HG02973 (cell line): Measurements from ENCODE around the gene NTN4.
A peak's percentile ranks its signal among the peaks of the same experiment; 100 is the strongest.
"Not testable (repeated sequence)": the region's sequence is repeated elsewhere in the genome, so short reads cannot be mapped to it uniquely, and the experiment has no call there.

ENCODE experiments used
- ATAC-seq: cut with Tn5 transposase; IDR thresholded peaks from one replicate; pipeline ENCODE4 v1.9.1; 2021; ENCODE audit warnings: moderate library complexity; ENCODE audit not compliant: unreplicated experiment

NTN4 gene

DNA sequence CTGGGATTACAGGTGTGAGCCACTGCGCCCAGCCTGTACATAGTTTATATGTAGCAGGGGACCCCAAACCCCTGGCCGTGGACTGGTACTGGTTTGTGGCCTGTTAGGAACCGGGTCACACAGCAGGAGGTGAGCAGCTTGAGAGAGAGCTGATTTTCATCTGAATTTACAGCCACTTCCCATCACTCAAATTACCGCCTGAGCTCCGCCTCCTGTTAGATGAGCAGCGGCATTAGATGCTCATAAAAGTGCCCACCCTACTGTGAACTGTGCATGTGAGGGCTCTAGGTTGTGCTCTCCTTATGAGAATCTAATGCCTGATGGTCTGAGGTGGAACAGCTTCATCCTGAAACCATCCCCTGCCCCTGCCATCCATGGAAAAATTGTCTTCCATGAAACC is 119.3 kb downstream of the NTN4 start:
- no peak for ATAC-seq

DNA sequence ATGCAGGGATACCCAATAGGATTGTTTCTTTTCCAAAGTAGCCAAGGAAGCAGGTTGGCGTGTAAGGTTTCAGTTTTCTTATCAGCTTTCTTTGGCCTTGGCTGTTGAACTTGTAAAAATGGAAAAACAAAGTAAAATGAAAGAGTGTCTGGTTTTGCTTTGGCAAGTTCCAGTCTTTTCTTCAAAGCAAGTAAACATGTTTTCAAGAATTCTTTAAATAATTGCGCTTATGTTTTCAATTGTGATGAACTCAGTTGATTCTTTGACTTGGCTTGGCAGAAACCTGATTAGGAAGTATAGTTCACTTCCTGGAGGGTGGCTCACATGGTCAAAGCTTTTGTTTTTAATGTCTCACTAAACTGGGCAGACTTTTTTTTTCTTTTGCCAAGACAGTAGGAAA is 127.0 kb downstream of the NTN4 start:
- no peak for ATAC-seq

DNA sequence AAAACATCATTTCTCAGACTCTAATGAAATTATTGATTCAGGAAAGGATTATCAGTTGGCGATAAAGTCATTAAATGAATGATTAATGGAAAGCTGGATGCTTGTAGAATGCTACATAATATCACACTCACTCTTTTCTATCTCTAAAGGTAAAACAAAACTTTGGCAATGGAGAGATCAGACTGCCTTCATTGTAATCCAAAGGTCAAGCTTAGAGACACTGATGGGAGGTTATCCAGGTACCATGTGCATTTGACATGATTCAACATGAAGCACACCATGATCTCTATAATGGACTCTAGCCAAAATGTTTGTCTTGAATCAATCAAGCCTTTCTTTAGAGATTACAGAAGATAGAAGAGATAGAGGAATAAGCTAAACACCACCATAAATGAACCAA is 129.2 kb downstream of the NTN4 start:
- no peak for ATAC-seq

DNA sequence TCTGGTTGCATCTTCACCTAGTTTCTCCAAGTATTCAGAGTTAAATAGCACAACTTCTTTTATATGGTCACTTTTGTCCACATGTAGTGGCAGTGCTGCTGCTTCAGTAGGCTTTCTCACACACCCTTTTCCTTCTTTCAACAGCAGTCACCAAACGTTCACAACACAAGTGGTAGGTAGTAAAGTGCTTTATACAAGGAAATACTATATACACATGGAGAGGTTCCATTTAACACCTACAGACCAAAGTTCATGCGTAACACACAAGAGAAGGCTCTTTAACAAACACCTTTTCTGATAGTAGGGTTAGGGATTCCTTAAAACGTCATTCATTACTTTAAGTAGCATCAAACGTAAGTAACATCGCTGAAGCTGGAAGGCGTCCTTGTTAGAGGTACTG is 132.2 kb downstream of the NTN4 start:
- no peak for ATAC-seq

DNA sequence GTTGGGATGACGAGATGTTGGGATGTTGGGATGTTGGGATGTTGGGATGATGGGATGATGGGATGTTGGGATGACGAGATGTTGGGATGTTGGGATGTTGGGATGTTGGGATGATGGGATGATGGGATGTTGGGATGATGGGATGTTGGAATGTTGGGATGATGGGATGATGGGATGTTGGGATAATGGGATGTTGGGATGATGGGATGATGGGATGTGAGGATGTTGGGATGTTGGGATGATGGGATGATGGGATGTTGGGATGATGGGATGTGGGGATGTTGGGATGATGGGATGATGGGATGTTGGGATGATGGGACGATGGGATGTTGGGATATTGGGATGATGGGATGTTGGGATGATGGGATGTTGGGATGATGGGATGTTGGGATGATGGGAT is 135.9 kb downstream of the NTN4 start:
- ATAC-seq: not testable (repeated sequence)

DNA sequence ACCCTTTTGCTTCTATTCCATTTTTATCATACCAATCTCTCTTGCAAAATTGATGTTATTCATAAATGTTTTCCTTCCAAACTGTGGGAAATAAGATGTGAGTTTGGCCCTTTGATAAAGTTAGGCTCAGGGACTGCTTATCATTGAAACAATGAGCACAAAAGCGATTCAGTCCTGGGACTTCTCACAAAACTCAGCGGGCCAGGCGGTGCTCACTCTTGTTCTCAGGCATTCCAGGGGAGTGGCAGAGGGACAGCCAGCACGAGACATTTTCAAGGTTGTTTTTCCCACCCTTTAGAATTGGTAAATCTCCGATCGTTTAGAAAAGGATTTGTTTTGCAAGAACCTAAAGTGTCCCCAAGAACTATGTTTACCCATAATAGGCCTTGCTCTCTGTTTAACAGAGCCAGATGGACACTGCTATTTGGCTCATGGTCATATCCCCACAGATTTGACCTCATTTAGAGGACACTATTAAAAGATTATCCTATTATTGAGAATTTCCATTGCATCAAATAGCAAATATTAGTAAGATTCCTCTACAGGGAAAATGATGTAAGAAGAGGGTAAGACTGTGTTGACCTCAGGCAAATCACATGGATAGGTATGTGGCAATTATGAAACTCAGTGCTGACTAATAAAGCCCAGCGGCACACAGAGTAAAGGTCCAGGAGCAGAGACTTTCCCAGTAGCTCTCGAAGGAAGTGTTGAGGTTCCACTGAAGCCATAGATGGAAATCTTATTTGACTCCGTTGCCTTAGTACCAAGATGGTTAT is 136.6 kb downstream of the NTN4 start:
- ATAC-seq: no peak

DNA sequence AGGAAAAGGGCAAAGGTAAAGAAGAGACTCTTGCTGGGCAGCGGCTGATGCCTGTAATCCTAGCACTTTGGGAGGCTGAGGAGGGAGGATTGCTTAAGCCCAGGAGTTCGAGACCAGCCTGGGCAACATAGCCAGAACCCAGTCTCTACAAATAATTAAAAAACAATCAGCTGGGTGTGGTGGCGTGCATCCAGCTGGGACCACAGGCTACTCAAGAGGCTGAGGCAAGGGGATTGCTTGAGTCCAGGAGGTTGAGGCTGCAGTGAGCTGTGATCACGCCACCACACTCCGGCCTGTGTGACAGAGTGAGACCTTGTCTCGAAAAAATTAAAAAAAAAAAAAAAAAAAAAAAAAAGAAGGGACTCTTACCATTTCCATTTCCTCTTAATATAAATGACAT is 138.9 kb downstream of the NTN4 start:
- ATAC-seq: no peak

DNA sequence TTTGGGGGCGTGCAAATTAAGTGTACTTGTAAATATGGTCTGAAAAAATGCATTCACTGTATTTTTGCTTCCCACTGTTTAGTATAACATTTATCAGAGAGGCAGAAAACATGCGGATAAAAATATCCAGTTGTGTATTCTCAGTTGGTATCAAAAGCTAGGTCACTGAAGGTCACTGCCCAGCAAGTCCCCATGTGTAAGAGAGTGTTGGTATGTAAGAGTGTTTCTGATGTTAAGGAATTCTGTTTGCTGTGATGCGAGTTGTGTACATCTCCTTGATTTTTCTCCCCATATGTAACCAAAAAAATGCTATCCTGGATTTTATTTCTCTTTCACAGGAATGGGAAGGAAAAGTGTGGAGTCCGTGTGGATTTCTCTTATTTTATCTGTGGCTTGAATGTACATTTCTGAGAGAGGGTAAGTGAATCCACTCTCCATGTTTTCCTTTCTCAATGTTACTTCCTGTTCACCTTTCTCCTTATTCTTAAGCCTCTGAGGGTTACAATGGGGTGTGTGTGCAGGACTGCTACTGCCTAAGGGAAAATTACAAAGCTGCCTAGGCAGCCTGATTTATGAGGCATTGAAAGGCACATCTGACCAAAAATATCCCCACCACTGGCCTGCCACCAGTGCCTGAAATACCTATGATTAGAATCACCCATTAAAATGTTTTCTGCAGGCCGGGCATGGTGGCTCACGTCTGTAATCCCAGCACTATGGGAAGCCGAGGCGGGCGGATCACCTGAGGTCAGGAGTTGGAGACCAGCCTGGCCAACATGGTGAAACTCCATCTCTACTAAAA is 141.4 kb downstream of the NTN4 start:
- ATAC-seq: no peak

DNA sequence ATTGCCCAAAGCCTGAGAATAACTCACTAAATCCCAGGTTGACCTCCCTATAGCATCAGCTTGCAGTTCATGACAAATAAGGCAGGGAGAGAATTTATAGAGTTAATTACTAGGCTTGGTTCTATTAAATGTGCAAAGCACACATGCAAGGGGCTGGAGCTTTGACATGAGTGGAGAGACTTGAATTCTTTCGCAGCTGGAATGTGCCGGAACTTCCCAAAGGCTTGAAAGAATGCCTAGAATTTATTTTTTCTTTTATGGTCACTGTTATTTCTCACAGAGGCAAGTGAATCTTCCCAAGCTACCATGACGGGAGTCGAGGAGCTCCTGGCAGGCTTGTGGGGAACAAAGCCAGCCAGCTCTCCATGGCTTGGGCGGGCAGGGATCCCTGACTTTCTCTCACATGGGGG is 143.8 kb downstream of the NTN4 start:
- ATAC-seq: no peak

DNA sequence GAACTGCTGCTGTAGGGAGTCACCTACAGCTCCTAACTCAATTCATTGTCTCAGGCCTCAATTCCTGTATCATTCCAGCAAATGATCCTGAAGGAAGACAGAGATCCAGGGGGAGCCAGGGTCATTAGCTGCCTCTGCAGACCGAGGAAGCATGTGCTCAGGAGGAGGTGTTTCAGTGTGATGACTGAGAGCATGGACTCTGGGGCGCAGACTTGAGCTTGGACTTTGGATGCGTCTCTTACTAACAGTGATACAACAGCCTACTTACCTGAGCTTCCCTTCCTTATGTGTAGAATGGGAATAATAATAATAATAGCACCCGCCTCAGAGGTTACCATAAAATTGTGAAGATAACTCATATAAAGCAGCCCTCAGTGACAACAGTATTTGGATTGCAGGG is 147.3 kb downstream of the NTN4 start:
- no peak for ATAC-seq

DNA sequence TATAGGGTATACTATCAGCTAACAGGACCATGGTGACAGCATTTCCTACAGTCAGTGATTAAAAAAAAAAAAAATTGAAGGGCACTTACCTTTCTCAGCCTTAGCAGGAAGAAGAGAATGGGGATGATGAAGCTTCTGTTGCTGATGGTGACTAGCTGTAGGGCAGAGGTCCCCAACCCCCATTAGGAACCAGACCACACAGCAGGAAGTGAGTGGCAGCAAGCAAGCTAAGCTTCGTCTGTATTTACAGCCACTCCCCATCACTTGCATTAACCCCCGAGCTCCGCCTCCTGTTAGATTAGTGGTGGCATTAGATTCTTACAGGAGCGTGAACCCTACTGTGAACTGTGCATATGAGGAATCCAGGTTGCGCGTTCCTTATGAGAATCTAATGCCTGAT is 148.0 kb downstream of the NTN4 start:
- ATAC-seq: no peak

DNA sequence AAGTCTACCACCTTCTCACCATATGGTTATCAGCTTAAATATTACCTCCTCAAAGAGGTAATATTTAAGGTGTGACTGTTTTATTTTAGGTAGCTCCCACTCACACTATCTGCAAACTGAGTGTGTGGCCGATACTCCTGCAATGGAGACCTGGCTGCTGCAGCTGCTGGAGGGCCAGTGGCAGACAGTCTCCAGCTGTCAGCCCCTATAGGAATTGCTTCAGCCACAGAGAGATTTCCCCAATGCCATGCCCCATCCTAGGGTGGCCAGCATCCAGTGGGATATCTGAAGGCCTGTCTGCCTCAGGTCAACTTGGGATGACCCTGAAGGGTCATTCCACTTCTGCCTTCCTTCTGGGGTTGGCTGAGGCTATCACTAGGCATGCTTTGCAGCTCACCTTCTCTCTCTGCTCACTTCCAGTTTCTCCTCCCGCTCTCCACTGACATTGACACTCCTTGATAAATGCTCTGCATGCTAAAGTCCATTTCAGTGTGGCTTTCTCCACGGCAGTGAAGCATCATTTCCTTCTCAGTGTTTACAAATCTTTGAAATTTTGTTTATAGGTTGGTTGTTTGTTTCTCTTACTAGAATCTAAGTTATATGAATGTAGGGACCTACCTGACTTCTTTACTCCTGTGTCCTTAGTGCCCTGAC is 149.1 kb downstream of the NTN4 start:
- no peak for ATAC-seq

DNA sequence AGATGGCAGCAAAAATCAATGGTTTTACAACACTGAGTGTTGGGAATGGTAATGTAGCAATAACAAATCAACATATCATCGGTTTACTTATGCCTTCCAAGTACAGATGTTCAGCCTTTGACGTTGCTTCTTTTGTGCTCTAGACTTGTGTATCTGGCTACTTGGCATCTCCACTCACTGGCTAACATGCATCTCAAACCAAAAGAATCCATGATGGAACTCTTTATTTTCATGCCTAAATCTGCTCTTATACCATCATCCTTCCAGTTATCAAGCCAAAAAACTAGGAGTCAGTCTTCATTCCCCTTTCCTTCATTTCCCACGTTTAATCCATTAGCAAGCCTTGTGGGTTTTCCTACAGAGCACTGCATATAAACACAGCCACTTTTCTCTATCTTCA is 150.0 kb downstream of the NTN4 start:
- no peak for ATAC-seq

DNA sequence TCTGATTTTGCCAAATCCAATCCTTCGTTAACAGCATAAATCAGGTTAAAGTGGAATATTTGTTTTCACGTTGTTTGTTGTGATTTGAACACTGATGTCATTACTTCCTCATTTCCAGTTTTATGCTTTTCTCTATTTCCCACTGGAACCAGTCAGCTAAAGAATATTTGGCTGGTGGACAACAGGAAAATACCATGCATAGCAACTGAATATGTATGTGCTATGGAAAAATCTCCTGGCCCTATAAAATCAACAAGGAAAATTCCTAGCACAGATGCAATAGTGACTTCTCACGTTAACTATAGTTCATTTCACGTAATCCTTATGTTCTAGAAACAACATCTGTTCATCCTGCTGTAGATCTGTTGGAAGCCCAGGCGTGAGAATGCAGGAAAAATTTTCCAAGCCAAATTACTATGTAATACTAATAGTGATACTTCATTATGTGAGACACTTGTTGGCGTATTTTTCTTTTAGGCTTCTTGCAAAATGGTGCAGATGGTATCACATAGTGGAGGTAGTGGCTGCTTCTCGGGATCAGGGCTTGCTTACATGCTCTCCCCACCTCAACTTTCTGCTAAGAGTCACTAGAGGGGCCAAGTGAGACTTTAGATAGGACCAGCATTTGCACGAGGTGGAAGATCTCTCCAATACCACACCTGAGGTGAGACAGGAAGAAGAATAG is 153.0 kb downstream of the NTN4 start:
- ATAC-seq: no peak

DNA sequence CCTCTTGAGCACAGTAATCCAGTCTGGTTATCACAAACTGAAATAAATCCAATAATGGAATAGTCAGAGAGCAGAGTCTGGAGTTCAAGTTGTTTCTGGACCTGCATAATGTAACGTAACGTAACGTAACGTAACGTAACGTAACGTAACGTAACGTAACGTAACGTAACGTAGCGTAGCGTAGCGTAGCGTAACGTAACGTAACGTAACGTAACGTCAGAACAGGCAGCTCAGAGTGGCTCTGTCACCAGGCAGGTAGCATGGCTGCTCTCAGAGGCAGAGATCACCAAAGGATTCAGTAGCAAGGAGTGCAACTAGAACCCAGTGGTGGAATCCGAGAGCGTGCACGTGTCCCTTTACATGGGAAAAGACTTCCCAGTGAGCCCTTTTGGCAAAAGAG is 153.6 kb downstream of the NTN4 start:
- ATAC-seq: no peak

DNA sequence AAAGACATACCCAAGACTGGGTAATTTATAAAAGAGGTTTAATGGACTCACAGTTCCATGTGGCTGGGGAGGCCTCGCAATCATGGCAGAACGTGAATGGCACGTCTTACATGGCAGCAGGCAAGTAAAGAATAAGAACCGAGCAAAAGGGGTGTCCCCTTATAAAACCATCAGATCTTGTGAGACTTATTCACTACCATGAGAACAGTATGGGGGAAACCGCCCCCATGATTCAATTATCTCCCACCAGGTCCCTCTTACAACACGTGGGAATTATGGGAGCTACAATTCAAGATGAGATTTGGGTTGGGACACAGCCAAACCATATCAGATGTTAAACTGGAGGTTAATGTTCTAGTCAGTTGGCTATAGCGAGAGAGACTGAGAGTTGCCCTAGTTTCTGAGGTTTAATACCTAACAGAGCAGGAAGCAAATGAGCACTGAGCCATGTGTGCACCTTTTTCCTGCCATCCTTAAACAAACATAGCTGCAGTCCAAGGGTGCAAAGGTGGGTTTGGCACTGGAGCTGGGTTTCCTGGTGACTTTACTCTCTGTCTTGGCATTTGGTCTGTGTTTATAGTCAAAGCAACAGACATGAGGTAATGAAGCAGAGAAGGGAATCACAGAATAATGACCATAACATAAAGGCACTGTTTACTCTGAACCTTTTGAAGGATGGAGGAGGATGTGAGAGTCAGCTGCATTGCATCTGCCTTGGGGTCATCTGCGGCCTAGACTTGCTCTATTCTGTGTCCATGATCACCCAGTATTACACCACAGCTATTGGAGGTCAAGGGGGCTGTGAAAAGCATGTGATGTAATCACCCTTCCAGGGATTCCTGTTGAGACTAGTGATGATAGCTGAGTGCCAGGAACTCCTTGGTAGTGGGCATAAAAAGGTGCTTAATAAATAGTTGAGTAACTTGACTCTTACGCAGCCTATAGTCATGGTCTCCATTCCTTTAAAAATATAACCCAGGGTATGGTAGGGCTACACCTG is 155.6 kb downstream of the NTN4 start:
- peak; percentile 81 for ATAC-seq

DNA sequence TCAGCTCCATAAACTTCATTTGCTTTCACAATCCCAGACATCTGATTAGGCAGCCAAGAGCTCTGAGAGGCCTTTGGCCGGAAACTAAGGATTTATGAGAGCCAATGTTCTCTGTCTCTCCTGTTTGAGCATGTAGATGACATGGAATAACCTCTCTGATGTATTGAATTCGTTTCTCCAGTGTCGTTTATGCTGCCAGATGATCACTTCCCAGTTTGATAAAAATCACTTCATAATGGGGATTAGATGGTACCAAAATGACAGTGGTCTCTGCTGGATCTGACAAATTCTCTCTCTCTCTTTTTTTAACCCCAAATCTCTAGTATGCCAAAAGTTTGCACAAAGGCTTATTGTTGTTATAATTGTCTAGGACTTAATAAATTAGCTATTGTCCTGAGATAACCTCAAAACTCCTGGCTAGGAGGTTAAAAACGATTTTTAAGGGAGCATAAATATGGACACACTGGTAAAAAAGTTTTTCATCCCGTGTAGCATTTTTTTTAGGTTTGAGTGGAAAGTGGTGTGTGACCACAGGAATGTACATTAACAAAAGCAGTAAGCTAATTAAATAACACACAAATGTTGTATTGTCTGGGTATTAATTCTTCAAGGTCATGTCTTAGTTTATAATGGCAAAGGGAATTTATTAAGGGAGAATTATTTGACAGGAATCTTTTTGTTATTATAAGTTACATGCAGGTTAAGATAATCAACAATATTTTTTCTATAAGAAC is 156.7 kb downstream of the NTN4 start:
- no peak for ATAC-seq

DNA sequence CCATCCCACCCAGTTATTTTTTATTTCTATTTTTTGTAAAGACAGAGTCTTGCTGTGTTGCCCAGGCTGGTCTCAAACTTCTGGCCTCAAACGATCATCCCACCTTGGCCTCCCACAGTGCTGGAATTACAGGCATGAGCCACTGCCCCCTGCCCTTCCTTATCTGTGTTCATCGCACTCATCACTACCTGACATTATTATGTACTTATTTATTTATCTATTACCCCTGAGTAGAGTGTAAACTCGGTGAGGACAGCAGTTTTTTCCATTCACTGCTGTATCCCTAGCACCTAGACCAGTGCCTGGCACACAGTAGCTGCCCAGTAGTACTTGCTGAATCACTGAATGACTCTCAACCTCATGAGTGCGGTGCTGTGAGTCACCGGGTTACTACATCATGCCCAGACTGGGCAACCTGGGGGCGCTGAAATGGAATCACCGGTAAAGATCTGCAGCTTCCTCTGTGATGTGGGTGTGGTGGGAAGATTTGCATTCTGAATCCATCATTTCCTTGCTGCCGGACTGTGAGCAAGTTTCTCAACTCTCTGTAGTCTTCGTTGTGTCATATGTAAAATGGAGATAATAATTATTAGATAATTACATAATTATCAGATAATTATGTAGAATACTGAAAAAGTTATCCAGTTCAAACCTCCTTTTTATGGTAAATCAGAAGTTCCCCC is 157.4 kb downstream of the NTN4 start:
- ATAC-seq: no peak

DNA sequence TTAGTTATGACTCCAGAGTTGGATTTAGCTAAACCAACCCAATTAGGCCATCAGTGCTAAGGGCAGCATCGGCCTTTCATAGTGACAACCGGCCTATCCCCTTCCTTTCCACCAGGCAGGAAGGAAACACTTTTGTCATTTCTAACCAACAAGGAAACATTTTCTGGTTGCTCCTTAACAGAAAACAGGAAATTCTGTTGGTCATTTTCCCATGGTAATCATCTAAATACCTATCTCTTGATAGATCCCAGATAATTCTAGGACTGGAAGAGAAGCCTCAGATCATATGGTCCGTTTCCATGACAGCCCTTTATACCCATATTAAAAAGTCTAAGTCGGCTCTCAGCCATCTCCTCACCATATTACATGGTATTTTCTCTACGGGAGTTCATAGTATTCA is 160.1 kb downstream of the NTN4 start:
- ATAC-seq: no peak
